Measurements from ENCODE around the gene RELT. TPM values are rescaled to one million over a fixed set of nuclear protein-coding genes. Genes with fewer than 3 reads are reported as not detected.
A peak's percentile ranks its signal among the peaks of the same experiment; 100 is the strongest.

Gene RELT
- total and polyA plus RNA-seq, 2 donors (not counting 1 experiment from before 2014, with no cell fraction given) = 0.33 to 0.70 TPM

DNA sequence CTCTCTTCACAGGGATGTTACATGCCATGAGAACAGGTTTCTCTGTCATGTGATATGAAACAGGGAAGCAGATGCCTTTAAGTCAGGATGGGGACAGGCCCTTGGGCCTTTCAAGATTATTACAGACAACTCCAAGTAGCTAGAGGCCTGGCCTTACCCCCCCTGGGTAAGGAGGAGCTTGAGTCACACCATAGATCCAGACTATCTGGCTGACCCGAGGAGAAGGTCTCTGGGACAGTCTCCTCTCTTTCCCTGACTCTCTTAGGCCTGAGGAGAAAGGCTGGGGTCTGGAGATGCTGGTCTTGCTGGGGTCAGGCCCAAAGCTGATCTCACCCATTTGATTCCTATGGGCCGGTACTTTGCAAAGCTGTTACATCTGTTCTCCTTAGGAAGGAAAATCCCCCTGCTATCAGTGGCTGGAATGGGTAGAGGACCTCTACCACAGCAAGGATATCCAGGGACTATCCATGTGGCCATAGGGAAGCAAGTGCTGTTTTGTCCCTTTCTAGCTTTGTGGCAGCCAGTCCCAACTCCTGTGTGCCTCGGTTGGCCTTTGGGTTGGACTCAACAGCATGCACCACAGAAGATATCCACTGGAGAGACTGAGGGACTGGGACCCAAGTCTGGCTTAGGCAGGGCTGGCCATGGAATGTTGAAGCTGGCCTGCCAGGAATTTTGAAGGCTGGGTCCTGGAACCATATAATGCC is 25.2 kb downstream of the RELT start:
- peaks cover 4% of the 10 kb centered on the region for H3K36me3 ChIP-seq (ENCODE audit: control insufficient read depth, insufficient read depth, low read length)
- no peaks in the 10 kb centered on the region for H3K4me1 ChIP-seq (ENCODE audit: control insufficient read depth, extremely low read depth, insufficient read depth, low read length)
- TF ChIP-seq CTCF (conservative IDR thresholded peaks at IDR 0.05 in 1 of 2, IDR thresholded peaks at IDR 0.05 in 1 of 2; ENCODE audit: low read depth in 1 of 2, low read length in 2 of 2) = no peak
- TF ChIP-seq EZH2 (IDR thresholded peaks at IDR 0.05; ENCODE audit: low read length, missing control alignments) = no peak
- H3K9ac ChIP-seq (ENCODE audit: insufficient read depth, low read length) = no peak overlapping the region
- no peaks in the 10 kb centered on the region for H4K20me1 ChIP-seq (ENCODE audit: control insufficient read depth, extremely low read depth, insufficient read depth, low read length)
- H2AFZ ChIP-seq (ENCODE audit: low read length) = no peak overlapping the region
- no peaks in the 10 kb centered on the region for H3K27me3 ChIP-seq (ENCODE audit: control insufficient read depth, insufficient read depth, low read length)
- no peak overlapping the region for H3K4me2 ChIP-seq (ENCODE audit: extremely low read depth, insufficient read depth, low read length)
- H3K4me3 ChIP-seq (replicated peaks in 1 of 4; ENCODE audit: control extremely low read depth in 1 of 4, insufficient read depth in 1 of 4, low read depth in 3 of 4, low read length in 4 of 4) = no peak overlapping the region
- no peak for DNase-seq (ENCODE audit: low read depth in 2 of 2)
- H3K79me2 ChIP-seq (ENCODE audit: control insufficient read depth, insufficient read depth, low read length) = no peaks in the 10 kb centered on the region
- no peak overlapping the region for H3K27ac ChIP-seq (ENCODE audit: insufficient read depth, low read length)
- H3K9me3 ChIP-seq (ENCODE audit: control insufficient read depth, insufficient read depth, low read depth, low read length) = no peaks in the 10 kb centered on the region

- Histone ChIP-seq H3K4me1 (ENCODE audit: control insufficient read depth, extremely low read depth, insufficient read depth, low read length) (no peaks in the 10 kb centered on the region), H3K9ac (ENCODE audit: insufficient read depth, low read length) (no peak overlapping the region), H2AFZ (ENCODE audit: low read length) (no peak overlapping the region), H3K4me3 (replicated peaks in 1 of 4; ENCODE audit: control extremely low read depth in 1 of 4, insufficient read depth in 1 of 4, low read depth in 3 of 4, low read length in 4 of 4) (no peak overlapping the region), H3K9me3 (ENCODE audit: control insufficient read depth, insufficient read depth, low read depth, low read length) (no peaks in the 10 kb centered on the region), H4K20me1 (ENCODE audit: control insufficient read depth, extremely low read depth, insufficient read depth, low read length) (no peaks in the 10 kb centered on the region), H3K36me3 (ENCODE audit: control insufficient read depth, insufficient read depth, low read length) (peaks cover 4% of the 10 kb centered on the region), H3K4me2 (ENCODE audit: extremely low read depth, insufficient read depth, low read length) (no peak overlapping the region), H3K27ac (ENCODE audit: insufficient read depth, low read length) (no peak overlapping the region), H3K27me3 (ENCODE audit: control insufficient read depth, insufficient read depth, low read length) (no peaks in the 10 kb centered on the region), H3K79me2 (ENCODE audit: control insufficient read depth, insufficient read depth, low read length) (no peaks in the 10 kb centered on the region)
- no peak for DNase-seq (ENCODE audit: low read depth in 2 of 2)
- TF ChIP-seq EZH2 (IDR thresholded peaks at IDR 0.05; ENCODE audit: low read length, missing control alignments) = no peak
- no peak for TF ChIP-seq CTCF (conservative IDR thresholded peaks at IDR 0.05 in 1 of 2, IDR thresholded peaks at IDR 0.05 in 1 of 2; ENCODE audit: low read depth in 1 of 2, low read length in 2 of 2)
These were observed 26.0 kb downstream of the RELT start for GRCh38 chr11:73401924-73402833.

- H3K9ac ChIP-seq (ENCODE audit: insufficient read depth, low read length) = no peak overlapping the region
- H3K4me3 ChIP-seq (replicated peaks in 1 of 4; ENCODE audit: control extremely low read depth in 1 of 4, insufficient read depth in 1 of 4, low read depth in 3 of 4, low read length in 4 of 4) = no peak overlapping the region
- no peaks in the 10 kb centered on the region for H3K9me3 ChIP-seq (ENCODE audit: control insufficient read depth, insufficient read depth, low read depth, low read length)
- H3K4me1 ChIP-seq (ENCODE audit: control insufficient read depth, extremely low read depth, insufficient read depth, low read length) = no peaks in the 10 kb centered on the region
- no peaks in the 10 kb centered on the region for H3K27me3 ChIP-seq (ENCODE audit: control insufficient read depth, insufficient read depth, low read length)
- peaks cover 4% of the 10 kb centered on the region for H3K36me3 ChIP-seq (ENCODE audit: control insufficient read depth, insufficient read depth, low read length)
- H3K27ac ChIP-seq (ENCODE audit: insufficient read depth, low read length) = no peak overlapping the region
- no peak overlapping the region for H3K4me2 ChIP-seq (ENCODE audit: extremely low read depth, insufficient read depth, low read length)
- H2AFZ ChIP-seq (ENCODE audit: low read length) = no peak overlapping the region
- no peaks in the 10 kb centered on the region for H4K20me1 ChIP-seq (ENCODE audit: control insufficient read depth, extremely low read depth, insufficient read depth, low read length)
- peak in 1 of 2 donors; percentile 28 for TF ChIP-seq CTCF (conservative IDR thresholded peaks at IDR 0.05 in 1 of 2, IDR thresholded peaks at IDR 0.05 in 1 of 2; ENCODE audit: low read depth in 1 of 2, low read length in 2 of 2)
- no peak for TF ChIP-seq EZH2 (IDR thresholded peaks at IDR 0.05; ENCODE audit: low read length, missing control alignments)
- no peaks in the 10 kb centered on the region for H3K79me2 ChIP-seq (ENCODE audit: control insufficient read depth, insufficient read depth, low read length)
- DNase-seq (ENCODE audit: low read depth in 2 of 2) = no peak
These were observed 26.6 kb downstream of the RELT start for GRCh38 chr11:73402834-73403185.
